ENCODE measurements around the gene PHF5A. TPM values are rescaled to one million over a fixed set of nuclear protein-coding genes. Genes with fewer than 3 reads are reported as not detected.

Gene PHF5A
- total and polyA plus RNA-seq, 10 donors, result 29.6 to 67.5 (median 37.4) TPM

DNA sequence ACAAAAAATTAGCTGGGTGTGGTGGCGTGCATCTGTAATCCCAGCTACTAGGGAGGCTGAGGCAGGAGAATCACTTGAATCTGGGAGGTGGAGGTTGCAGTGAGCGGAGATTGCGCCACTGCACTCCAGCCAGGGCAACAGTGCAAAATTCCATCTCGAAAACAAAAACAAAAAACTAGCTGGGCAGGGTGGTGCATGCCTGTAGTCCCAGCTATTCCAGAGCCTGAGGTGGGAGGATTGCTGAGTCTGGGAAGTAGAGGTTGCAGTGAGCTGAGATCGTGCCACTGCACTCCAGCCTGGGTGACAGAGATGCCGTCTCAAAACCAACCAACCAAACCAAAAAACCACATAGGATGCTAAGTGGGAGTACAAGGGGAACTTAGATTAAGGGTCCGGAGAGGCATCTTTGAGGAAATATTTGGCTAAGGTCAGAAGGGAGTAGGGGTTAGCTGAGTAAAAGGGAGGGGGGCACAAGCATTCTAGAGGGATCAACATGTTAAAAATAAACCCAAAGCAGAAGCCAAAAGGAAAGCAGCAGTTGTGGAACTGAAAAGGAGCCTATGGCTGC is 10.2 kb downstream of the PHF5A start:
- 64 to 70% (median 65%) methylated on average over 7 of the region's 7 CpGs for WGBS, 5 donors
- peak; percentile 6 for DNase-seq
- H3K27ac ChIP-seq, result no peak overlapping the region
- intact Hi-C loops (cut with DNase I; ENCODE audit: low total_unique reads), result no loop called here
- H3K27me3 ChIP-seq (replicated peaks in 1 of 7), result no peaks in the 10 kb centered on the region
- peaks cover 0 to 12% (median 4%) of the 10 kb centered on the region in 6 donors for H3K4me1 ChIP-seq
- H3K4me3 ChIP-seq, result no peak overlapping the region
- no peaks in the 10 kb centered on the region for H3K9me3 ChIP-seq
- H3K36me3 ChIP-seq, result peaks cover 4 to 72% (median 52%) of the 10 kb centered on the region in 6 donors
- no peak for TF ChIP-seq POLR2A (IDR thresholded peaks at IDR 0.05)

DNA sequence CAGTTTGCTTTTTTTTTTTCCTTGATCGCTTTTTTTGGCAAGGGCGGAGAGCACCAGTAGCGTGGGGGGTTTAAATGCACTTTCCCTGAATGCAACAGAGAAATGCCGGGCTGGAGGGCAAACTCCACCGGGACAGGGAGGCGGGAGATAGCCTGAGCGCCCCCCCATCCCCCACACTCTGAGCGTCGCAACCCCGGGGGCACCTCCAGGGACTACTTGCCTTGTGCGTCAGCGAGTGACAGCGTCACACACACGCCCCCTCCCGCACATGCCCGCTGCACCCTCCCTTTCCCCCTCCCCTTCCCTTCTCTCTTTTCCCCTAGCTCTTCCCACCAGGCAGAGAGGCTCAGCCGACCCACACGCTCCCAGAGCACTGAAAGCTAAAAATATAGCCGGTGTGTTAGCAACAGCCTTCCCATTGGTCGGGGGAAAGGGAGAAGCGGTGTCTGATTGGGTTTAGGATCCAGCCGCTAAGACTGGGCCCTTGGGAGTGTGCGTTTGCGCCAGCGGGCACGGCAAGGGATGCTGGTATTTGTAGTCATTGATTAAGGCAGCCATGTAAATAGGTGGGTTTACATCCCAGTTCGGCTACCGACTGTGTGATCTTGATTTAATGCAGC is 20.2 kb downstream of the PHF5A start:
- Histone ChIP-seq H3K4me1 (peaks cover 4 to 36% (median 22%) of the 10 kb centered on the region in 6 donors), H3K4me3 (peak overlapping the region; percentile 67 to 98 (median 92)), H3K9me3 (no peaks in the 10 kb centered on the region), H3K36me3 (peaks cover 0 to under 1% (median 0%) of the 10 kb centered on the region in 6 donors), H3K27ac (peak overlapping the region; percentile 94 to 100 (median 99)), H3K27me3 (replicated peaks in 1 of 7) (peaks cover 0 to 3% (median 0%) of the 10 kb centered on the region in 7 donors)
- peak; percentile 96 for DNase-seq
- WGBS, 5 donors, result 0 to 1% (median 0%) methylated on average over 28 of the region's 28 CpGs
- intact Hi-C loops (cut with DNase I; ENCODE audit: low total_unique reads), result no loop called here
- peak; percentile 66 to 84 (median 76) for TF ChIP-seq POLR2A (IDR thresholded peaks at IDR 0.05)
- peak; percentile 93 to 97 (median 93) for TF ChIP-seq POLR2AphosphoS5 (IDR thresholded peaks at IDR 0.05)
- TF ChIP-seq, protein P1, sequence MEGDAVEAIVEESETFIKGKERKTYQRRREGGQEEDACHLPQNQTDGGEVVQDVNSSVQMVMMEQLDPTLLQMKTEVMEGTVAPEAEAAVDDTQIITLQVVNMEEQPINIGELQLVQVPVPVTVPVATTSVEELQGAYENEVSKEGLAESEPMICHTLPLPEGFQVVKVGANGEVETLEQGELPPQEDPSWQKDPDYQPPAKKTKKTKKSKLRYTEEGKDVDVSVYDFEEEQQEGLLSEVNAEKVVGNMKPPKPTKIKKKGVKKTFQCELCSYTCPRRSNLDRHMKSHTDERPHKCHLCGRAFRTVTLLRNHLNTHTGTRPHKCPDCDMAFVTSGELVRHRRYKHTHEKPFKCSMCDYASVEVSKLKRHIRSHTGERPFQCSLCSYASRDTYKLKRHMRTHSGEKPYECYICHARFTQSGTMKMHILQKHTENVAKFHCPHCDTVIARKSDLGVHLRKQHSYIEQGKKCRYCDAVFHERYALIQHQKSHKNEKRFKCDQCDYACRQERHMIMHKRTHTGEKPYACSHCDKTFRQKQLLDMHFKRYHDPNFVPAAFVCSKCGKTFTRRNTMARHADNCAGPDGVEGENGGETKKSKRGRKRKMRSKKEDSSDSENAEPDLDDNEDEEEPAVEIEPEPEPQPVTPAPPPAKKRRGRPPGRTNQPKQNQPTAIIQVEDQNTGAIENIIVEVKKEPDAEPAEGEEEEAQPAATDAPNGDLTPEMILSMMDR (IDR thresholded peaks at IDR 0.05 in 8 of 11, conservative IDR thresholded peaks at IDR 0.05 in 3 of 11), result peak in 1 of 11 experiments; percentile 7

DNA sequence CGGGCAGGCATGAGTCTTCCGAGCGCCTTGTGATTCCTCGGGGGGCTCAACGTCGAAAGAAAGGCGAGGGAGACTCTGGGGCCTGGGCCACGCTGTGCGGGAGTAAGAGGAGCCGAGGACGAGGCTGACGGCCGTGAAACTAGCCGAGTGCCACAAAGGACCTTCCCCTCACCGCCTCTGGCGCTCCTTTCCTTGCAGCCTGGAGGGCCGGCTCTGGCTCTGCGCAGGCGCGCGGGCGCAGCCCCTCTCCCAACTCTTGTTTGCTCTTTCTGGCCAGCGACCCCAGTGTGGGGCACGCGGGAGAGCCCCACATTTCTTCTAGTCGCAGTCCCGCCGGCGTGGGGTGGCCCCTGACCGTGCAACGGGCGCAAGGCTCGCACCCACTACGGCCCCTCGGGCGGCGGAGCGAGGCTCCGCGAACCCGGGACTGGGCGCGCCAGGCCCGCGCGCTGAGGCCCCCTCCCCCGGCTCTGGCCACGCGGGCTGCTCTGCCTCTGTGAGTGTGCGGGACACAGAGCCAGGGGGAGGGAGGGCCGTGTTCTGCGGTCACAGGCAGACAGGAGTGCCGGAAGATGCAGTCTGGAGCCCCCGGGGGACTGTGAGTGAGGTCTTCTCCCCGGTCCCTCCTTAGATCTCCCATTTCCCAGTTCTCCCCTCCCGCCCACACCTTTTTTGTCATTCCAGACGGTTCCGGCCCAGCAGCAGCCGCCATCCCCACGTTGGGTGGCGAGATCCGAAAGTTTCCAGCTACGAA is 20.9 kb downstream of the PHF5A start:
- Histone ChIP-seq H3K9me3 (no peaks in the 10 kb centered on the region), H3K27ac (peak overlapping the region; percentile 94 to 100 (median 99)), H3K36me3 (peaks cover 0 to 8% (median 2%) of the 10 kb centered on the region in 6 donors), H3K4me1 (peaks cover 6 to 43% (median 29%) of the 10 kb centered on the region in 6 donors), H3K27me3 (replicated peaks in 1 of 7) (peaks cover 0 to 3% (median 0%) of the 10 kb centered on the region in 7 donors), H3K4me3 (peak overlapping the region; percentile 67 to 98 (median 92))
- intact Hi-C loops (cut with DNase I; ENCODE audit: low total_unique reads), result no loop called here
- TF ChIP-seq, protein P1 (IDR thresholded peaks at IDR 0.05 in 8 of 11, conservative IDR thresholded peaks at IDR 0.05 in 3 of 11), result peak in 1 of 11 experiments; percentile 3
- TF ChIP-seq POLR2A (IDR thresholded peaks at IDR 0.05) (peak in 1 of 3 donors; percentile 36), POLR2AphosphoS5 (IDR thresholded peaks at IDR 0.05) (no peak)
- 0 to 1% (median 1%) methylated on average over 41 to 63 of the region's 63 CpGs for WGBS, 5 donors
- peak; percentile 92 for DNase-seq

DNA sequence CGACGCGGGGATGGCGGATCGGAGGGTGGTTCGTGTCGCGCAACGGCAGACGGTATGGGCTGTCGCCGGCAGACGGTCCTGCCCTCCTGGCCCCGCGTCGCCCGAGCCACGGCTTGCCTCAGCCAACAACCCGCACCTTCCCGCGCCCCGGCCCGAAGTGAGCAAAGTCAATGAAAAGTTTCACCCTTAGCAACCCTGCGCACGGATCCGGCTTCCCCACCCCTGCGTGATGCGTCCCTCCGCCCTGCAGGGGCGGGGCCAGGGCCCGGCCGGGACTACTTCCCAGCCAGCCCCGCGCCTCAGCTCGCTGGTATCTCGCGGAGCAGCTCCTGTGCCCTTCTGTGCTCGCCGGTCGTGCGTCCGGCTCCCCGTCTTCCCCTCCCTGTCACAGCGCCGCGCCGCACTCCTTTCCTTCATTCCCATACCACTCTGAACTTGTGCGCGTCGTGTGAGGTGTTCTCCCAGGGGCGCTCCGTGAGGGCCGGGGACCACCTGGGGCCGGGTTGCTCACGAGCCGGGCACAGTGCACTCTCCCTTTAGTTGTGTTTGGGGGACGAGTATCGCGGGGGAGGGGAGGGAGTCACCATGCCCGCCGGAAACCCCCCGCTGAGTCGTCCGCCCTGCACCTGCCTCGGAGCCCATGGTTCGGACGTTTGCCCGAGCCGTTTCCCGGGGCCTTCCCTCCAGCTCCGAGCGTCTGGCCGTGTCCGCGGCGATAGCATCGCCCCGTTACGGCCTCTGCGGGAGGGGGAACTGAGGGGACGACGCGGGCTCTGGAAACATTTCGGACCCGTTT is 21.7 kb downstream of the PHF5A start, which contains the start of gene TOB2:
TSS of gene TOB2 (minus strand) at position 163 of the 796 bp plus-strand sequence. CDS start 9,456 bp downstream, outside the sequence.
- H3K9me3 ChIP-seq, result no peaks in the 10 kb centered on the region
- peak; percentile 99 for DNase-seq
- H3K4me3 ChIP-seq, result peak within 1 kb of the TSS; percentile 67 to 98 (median 92)
- intact Hi-C loops (cut with DNase I; ENCODE audit: low total_unique reads), result no loop called here
- H3K27ac ChIP-seq, result peak within 1 kb of the TSS; percentile 94 to 100 (median 99)
- peaks cover 0 to 3% (median 0%) of the 10 kb centered on the region in 7 donors for H3K27me3 ChIP-seq (replicated peaks in 1 of 7)
- TF ChIP-seq, protein P1 (IDR thresholded peaks at IDR 0.05 in 8 of 11, conservative IDR thresholded peaks at IDR 0.05 in 3 of 11), result peak in 4 of 11 experiments; percentile 5 to 20 (median 13)
- TF ChIP-seq POLR2AphosphoS5 (IDR thresholded peaks at IDR 0.05) (peak; percentile 100), POLR2A (IDR thresholded peaks at IDR 0.05) (peak; percentile 98 to 99 (median 99))
- peaks cover 0 to 15% (median 2%) of the 10 kb centered on the region in 6 donors for H3K36me3 ChIP-seq
- peaks cover 10 to 51% (median 36%) of the 10 kb centered on the region in 6 donors for H3K4me1 ChIP-seq
- 0 to 1% (median 1%) methylated on average over 38 to 85 of the region's 85 CpGs for WGBS, 5 donors

Data from spleen (tissue), 11 donors.